GM12872 (cell line): Measurements from ENCODE around the gene HIVEP3.

Experiments used
- TF ChIP-seq, protein P1 (sequence below): IDR thresholded peaks from 3 replicates; pipeline ENCODE4 v1.5.1; 2011; ENCODE audit warnings: low read depth, mild to moderate bottlenecking, low read length, moderate library complexity; ENCODE audit not compliant: insufficient read depth

Gene HIVEP3

DNA sequence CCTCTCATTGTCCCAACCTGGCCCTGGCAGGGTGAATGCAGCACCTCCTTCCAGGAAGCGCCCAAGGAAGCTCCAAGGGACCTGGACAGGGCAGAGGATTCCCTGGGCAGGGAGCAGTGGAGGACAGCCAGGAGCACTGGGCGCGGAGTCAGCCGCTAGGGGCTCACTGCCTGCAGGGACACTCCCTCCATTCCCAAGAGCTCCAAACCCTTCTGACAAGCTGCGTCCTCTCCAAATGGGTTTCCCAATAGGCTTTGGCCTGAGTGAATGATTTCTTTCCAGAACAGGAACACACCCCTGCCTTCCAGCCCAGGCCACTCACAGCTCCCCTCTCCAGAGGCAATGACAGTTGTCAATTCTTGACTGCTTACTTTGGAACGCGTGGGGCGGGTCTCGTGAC, 305.8 kb downstream of the HIVEP3 start:
- TF ChIP-seq, protein P1, sequence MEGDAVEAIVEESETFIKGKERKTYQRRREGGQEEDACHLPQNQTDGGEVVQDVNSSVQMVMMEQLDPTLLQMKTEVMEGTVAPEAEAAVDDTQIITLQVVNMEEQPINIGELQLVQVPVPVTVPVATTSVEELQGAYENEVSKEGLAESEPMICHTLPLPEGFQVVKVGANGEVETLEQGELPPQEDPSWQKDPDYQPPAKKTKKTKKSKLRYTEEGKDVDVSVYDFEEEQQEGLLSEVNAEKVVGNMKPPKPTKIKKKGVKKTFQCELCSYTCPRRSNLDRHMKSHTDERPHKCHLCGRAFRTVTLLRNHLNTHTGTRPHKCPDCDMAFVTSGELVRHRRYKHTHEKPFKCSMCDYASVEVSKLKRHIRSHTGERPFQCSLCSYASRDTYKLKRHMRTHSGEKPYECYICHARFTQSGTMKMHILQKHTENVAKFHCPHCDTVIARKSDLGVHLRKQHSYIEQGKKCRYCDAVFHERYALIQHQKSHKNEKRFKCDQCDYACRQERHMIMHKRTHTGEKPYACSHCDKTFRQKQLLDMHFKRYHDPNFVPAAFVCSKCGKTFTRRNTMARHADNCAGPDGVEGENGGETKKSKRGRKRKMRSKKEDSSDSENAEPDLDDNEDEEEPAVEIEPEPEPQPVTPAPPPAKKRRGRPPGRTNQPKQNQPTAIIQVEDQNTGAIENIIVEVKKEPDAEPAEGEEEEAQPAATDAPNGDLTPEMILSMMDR = no peak

DNA sequence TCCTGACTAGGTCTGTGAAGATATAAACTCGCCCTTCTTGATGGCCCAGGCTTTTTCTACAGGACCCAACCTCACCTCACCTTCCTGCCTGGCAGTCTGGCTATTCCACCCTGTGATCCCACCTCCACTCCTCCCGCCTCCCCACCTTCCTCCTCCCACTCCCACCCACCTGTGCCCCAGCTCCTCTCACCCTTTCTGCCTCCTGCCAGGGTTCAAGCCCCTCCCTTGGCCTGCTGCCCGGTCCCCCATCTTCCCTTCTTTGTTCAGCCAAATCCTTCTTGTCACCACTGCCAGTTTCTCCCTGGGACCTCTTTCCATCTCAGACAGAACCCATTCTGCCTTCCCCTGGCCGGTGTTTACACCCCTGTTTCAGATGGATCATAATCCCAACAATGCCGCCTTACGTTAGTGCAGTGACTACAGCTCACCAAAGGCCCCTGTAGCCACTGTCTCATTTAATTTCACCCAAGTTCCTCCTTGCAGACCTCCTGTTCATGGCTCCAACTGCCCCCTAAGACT, 306.7 kb downstream of the HIVEP3 start:
- TF ChIP-seq, protein P1 = no peak

DNA sequence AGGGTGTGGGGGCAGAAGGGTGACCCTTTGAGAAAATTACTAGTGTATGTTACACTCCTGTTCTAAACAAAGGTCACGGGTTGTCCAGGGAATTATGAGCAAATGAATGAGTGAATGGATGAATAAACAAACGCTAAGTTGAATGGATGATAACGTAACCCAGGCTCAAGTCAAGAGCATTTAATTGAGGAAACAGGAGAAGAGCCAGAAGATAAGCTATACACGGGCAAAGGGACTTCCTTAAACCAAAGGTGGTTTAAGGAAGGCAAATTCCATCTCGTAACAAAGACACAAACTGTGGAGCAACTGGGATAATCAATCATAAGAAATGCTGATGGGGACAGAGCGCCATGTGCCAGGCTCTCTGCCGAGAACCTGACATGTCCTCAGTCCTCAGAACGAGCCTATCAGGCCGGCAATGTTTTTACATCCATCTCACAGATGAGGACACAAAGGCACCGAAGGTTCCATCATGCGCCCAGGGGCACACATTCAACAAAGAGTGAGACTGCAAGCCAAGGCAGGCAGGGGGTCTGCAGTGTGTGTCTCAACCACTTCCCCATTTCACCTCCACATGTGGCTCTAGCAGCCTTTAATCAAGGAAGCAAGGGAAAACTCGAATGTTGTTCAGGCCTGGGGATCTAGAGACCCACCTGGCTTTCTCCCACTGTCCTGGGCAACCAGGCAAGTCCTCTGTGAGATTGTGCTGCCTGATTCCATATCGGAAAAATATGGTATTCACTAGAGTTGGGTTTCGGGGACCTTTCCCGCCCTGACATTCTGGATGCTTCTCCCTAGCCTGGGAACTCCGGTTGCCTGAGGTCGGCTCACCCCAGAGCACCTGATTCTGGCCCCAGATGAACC, 307.4 kb downstream of the HIVEP3 start:
- TF ChIP-seq, protein P1 = no peak

DNA sequence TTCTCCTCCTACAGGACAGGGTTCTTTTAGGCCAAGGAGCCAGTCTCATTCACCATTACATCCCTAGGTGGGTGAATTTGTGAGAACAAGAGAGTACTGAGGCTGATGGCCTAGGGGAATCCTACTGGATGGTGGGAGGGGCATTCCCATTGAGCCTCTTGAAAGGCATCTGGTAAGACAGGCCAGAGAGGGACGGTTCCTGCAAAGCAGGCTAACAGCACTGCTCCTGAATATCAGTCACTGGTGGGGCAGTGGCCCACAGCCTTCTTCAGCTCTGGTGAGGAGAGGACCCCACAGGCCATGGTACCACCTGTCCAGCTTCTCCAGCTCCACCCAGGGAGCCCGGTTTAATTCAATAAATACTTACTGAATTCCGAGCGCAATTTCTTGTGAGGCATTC, 308.4 kb downstream of the HIVEP3 start:
- TF ChIP-seq, protein P1 = no peak

DNA sequence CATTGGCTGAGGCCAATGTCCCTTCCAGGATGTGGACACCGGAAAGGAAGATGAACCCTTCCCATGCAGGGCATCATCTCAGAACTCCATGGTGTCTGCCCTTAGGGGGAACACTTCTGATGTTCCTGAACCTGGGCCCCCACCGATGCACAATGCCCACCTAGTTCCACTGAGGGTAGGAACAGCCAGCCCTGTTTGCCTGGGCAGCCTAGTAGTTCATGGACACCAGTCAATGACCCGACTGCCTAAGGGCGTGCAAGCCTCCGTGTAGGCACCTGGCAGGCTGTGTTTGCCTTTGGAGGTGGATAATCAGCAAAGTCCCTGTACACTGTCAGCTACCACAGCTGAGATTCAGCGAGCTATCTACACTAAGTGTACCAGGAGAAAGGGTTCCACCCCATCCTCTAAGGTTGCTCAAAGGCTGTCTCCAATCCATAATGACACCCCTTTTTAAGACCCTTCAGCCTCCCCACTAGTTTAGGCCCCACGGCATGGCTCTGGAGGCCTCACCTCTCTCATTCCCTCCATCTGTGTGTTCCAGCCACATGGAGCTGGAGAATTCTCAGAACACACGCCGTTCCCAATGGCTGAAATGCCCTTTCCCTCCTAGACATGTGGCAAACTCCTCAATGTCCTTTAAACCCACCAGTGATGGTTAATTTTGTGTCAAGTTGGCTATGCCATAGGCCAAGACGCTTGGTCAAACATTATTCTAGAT, 309.4 kb downstream of the HIVEP3 start:
- TF ChIP-seq, protein P1 = no peak

DNA sequence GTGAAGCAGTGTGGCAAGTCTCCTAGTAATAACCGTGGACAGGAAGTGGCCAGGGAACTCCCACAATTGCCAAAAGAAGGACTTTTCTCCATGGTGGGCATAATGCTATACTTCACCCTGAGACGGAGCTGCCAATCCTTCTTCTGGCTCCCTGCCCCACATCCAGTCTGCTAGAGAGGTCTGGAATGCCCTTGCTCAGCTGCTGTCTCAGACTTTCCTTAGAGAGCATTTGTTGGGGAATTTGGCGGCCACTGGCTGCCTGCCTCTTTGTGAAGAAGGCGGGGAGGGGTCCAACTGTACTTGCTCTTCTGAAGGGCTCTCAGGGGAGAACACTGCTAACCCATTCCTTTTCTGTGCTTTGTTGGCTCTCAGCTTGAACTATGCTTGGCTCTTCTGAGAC, 310.5 kb downstream of the HIVEP3 start:
- TF ChIP-seq, protein P1 = no peak

DNA sequence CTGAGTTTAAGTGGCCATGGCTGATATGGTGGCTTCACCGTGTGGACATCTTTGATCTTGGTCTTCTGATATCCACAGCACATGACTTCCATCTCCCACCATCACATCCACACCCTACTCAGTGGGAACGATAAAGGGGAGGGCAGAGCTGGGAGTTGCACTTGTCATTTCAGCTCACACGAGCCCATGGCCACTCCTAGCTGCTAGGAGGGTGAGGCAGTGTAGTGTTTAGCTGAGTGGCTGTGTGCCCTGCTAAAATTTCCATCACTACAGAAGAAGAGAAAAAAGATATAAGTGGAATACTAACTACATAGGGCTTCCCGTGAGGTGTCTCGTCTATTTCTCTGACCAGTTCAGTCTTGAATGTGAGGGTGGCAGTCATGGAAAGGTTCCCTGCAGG, 310.9 kb downstream of the HIVEP3 start:
- TF ChIP-seq, protein P1 = no peak
